Pulmonary artery endothelial cell (primary cell): ENCODE measurements around the gene XIRP2. TPM values are rescaled to one million over a fixed set of nuclear protein-coding genes. Genes with fewer than 3 reads are reported as not detected.
"Not testable (repeated sequence)": the region's sequence is repeated elsewhere in the genome, so short reads cannot be mapped to it uniquely, and the experiment has no call there.

Experiments
- DNase-seq: peaks from one replicate; pipeline ENCODE4 v3.0.0-alpha.2; 2011; ENCODE audit warnings: low read depth, low spot score
- total RNA-seq: library from RNA; depleted of rRNA; stranded (reverse); fragments of >200 nt; gene quantifications from 2 replicates; pipeline ENCODE4 v1.2.3, GENCODE V29; 2014

Gene XIRP2
- total RNA-seq, 1 donor from 2014 or later: not detected

DNA sequence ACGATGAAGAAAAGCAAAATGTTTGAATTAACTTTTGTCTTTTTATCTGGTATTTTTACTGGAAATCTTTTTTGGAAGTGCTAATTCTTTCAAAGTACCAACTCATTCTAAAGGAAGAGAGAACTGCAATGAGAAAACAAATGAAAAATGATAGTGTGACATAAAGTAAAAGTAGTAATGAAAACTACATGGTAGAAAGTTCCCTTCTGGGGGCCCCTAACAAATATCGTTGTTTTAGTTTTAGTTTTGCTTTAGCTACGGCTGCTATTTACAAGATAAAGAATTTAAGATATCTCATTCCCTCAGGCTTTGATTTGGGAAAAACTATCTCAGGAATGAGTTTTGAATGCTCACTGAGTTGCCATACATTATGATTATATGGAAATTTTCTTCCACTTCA is 161.4 kb downstream of the XIRP2 start:
- DNase-seq: no peak

DNA sequence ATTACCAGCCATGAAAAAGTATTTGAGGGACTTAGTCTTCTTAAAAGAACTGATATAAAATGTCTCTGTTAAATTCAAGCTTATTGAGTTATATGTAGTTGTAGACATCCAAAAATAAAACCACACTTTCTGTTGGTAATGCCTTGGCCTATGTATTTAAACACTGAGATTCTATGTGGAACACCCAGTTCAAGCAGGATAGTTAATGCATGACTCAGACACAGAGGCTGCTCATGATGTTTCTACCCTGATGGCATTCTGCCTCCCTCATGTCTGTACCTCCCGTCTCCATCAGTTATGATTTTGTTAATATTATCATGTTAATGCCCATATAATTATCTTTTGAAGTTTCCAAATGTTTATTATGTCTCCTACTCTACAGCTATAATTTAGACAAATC is 164.5 kb downstream of the XIRP2 start:
- no peak for DNase-seq

DNA sequence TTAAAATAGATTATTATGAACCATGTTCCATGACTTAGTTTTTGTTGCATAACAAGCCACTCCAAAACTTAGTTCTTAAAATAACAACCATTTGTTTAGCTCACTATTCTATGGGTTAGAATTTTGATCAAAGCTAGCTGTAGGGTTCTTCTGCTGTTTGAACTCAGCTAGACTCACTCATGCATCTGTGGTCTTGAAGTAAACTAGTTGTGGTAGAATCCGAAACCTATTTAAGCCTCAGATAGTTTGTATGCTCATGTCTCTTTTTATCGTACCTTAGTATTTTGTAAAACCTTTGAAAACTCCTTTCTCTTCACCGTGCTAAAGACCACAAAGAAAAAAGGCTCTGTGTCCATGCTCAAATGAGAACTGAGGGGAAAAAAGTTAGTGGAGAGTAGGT is 166.6 kb downstream of the XIRP2 start:
- DNase-seq: no peak

DNA sequence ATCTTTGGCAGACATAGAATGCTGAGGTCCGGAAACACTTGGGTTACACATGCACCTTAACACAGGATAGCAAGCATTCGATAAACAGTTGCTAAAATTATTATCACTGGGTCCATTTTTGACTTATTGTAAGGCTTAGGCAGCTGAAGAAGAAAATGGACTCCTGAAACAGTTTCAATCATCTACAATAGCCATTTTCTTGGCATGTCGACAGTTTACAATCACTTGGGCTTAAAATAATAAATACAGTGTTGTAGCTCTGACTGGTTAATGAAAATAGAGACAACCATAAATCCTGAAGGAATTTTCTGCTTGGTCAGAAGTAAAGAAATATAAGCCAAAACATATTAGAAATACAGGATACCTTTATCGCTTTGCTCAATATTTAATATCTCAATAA is 169.2 kb downstream of the XIRP2 start:
- no peak for DNase-seq

DNA sequence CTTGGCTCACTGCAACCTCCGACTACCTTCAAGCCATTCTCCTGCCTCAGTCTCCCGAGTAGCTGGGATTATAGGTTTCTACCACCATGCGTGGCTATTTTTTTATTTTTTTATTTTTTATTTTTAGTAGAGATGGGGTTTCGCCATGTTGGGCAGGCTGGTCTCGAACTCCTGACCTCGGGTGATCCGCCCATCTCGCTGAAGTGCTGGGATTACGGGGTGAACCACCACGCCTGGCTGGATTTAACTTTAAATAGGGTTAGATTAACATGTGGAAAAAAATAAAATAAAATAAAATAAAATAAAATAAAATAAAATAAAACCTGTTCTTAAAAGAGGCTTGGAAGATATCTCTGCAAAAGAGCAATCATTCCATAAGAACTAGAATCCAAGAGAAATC is 170.9 kb downstream of the XIRP2 start:
- DNase-seq: no peak

DNA sequence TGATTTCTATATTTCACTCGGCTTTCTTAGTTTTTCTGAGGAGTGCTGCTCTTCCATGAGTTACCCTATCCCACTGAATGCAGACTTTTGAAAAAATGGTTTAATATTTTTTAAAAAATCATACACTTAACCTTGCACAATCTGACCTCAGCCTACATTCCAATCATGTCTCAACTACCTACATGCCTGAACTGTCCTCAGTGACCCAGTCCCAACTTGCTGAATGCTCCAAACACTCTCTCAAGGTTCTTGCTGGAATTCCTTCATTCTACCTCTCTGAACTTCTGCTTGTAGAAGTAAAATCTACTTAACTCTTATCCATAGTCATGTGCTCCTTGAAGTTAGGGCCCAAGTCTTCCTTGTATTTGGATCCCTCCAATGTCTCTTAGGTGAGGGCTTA is 181.6 kb downstream of the XIRP2 start:
- no peak for DNase-seq

DNA sequence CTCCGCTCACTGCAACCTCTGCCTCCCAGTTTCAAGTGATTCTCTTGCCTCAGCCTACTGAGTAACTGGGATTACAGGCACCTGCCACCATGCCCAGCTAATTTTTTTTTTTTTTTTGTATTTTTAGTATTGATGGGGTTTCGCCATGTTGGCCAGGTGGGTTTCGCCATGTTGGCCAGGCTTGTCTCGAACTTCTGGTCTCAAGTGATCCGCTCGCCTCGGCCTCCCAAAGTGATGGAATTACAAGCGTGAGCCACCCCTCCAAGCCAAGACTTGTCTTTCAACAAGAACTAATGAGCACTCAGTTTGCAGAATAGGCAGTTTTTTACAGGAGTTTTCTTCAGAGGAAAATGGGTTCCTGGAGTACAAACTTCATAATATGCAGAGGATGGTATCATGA is 187.4 kb downstream of the XIRP2 start:
- DNase-seq: not testable (repeated sequence)

DNA sequence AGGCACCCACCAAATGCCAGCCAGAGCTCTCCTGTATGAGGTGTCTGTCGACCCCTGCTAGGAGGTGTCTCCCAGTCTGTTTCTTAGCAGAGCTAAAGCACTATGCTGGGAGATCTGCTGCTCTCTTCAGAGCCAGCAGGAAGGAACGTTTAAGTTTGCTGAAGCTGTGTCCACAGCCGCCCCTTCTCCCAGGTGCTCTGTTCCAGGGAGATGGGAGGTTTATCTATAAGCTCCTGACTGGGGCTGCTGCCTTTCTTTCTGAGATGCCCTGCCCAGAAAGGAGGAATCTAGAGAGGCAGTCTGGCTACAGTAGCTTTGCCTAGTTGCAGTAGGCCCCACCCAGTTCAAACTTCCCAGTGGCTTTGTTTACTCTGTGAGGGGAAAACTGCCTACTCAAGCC is 210.7 kb downstream of the XIRP2 start:
- not testable (repeated sequence) for DNase-seq

DNA sequence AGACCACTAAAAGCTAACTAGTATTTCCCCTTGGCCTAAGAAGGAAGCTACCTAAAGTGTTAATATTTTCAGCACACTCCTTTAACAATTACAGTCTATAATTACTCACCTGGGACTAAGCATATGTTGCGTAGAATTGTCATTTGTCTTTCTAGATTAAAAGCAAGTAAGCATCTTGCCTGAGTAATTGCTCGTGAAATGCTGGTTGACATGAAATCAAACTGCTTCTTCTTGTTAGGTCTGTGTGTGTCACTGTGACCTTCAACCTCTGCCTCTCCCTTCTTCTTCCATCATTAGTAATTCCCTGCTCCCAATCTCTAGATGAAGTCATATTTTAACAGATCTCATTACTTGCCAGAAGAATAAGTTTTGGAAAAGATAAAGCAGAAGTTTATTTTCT is 212.2 kb downstream of the XIRP2 start:
- no peak for DNase-seq

DNA sequence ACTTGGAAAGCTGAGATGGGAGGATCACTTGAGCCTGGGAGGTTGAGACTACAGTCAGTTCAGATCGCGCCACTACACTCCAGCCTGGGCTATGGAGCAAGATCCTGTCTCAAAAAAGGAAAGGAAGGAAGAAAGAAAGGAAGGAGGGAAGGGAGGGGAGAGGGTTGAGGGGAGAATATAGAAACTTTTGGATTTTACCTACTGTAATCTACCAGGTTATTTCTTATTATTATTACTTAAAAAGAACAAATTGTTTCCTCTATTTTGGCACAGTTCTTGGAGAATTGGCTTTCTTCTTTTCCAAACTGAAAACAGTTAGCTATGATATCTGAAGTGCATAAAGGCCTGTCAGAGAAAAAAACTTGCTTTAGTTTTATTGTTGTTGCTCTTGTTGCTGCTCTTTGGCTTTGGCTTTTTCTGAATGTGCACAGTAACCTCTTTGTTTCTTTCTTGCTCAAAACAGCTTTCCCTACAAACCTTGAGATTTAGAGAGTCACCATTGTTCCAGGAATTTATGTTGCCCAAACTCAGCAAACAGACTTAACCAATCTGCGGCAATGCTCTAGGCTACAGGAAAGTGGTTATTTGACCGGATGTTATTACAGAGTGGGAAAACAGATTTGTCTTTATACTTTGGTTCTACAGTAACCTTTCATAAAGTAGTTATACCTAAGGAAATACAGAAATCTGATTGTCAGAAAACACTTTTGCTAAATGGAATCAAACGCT is 214.9 kb downstream of the XIRP2 start:
- no peak for DNase-seq

DNA sequence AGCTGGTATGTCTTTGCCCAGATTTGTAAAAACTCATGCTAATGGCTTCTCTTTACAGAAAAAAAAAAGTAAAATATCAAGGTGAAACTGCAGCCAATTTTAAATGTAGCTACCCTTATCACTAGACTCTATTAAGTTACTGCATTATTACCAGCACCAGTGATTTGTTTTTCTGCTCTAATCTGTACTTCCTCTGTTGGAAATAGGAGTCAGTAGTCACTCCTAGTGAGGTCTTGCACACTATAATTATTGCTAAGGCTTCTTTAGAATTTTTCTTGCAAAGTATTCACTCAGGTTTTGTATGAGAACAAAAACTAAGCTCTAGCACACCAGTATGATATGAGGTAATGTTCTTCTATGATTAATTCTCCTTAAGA is 215.5 kb downstream of the XIRP2 start:
- DNase-seq: no peak

DNA sequence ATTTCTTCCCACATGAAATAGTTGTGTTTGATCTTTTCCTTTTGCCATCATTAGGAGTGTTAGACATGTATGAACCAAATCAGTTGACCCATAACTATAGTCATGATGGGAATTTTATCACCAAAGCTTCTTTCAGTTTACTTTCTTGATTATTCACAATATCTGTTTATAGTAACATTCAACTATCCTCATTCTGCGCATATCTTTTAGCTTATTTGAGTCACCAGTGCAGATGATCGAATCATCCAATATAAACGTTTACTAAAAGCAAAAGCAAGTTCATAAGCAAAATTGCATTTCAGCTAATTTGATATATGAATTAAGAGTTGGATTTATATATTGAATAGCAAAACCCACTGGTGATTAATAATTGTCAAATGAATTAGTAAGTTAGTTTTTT is 216.4 kb downstream of the XIRP2 start:
- DNase-seq: no peak

DNA sequence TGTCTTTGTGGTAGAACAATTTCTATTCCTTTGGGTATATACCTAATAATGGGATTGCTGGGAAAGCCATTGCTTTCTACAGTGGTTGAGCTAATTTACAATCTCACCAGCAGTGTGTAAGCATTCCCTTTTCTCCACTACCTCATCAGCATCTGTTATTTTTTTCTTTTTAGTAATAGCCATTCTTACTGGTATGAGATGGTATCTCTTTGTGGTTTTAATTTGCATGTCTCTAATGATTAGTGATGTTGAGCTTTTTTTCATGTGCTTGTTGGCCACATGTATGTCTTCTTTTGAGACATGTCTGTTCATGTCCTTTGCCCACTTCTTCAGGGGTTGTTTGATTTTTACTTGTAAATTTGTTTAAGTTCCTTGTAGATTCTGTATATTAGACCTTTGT is 221.4 kb downstream of the XIRP2 start:
- DNase-seq: not testable (repeated sequence)

DNA sequence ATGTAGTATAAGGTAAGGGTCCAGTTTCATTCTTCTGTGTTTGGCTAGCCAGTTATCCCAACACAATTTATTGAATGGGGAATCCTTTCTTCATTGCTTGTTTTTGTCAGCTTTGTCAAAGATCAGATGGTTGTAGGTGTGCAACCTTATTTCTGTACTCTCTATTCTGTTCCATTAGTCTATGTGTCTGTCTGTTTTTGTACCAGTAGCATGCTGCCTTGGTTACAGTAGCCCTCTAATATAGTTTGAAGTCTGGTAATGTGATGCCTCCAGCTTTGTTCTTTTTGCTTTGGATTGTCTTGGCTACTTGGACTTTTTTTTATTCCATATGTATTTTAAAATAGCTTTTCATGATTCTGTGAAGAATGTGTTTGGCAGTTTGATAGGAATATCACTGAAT is 222.1 kb downstream of the XIRP2 start:
- no peak for DNase-seq

DNA sequence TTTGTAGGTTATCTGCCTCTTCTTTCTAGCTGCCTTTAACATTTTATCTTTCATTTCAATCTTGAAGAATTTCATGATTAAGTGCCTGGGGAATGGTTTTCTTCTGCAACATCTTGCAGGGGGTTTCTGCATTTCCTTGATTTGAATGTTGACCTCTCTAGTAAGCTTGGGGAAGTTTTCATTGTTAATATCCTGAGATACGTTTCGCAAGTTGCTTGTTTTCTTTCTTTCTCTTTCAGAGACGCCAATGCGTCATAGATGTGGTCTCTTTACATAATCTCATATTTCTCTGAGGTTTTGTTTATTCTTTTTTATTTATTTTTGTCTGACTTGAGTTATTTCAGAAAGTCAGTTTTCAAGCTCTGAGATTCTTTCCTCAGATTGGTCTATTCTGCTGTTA is 225.7 kb downstream of the XIRP2 start:
- DNase-seq: no peak

DNA sequence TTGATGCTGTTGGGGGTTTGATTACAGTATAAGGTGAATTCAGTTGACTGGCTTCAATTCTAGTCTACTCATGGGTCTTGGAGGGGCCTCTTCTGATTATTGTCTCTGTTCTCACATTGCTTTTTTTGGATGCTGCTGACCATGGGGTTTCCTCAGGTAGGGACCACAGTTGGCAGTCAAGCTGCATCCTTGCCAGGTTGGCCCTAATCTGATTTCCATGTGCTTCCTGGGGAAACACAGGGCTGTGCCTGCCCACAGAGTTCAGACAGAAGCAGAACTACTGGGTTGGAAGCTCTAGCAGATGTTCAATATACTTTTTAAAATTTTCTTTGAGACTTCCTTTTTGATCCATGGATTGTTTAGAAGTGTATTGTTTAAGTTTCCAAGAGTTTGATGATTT is 227.3 kb downstream of the XIRP2 start:
- DNase-seq: no peak

DNA sequence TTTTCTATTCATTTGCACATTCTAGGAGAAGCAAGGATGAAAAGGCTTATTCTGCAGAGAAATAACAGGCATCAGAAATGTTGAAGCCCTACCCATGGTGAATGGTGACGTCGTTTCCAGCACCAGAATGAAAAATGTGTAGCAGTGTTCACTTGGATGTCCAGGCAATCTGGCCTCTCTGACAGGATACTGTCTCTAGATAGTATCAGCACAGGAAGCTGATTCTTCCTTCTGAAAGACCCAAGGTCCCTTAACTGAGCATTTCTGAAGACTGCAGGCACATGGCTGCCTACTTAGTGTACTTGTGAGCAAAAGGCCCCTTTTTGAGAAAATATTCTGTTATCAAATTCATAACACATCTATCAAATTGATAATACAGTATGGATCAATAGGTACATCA is 234.1 kb downstream of the XIRP2 start:
- DNase-seq: no peak

DNA sequence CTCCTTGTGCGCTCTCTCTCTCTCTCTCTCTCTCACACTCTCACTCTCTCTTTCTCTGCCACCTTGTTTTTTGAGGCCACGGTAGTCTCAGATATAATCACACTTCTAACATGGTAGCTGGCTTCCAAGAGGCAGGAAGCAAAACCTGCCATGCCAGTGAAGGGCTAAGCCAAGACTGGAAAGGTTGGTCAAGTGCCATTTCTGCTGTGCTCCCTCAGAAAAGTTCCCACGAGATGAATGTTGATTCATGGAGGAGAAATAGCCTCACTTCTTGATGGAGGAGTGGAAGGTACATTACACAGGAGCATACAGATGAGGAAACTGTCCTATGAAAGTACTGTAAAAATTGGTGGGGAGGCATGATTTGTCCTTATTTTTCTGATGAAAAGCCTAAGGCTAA is 237.9 kb downstream of the XIRP2 start:
- no peak for DNase-seq

DNA sequence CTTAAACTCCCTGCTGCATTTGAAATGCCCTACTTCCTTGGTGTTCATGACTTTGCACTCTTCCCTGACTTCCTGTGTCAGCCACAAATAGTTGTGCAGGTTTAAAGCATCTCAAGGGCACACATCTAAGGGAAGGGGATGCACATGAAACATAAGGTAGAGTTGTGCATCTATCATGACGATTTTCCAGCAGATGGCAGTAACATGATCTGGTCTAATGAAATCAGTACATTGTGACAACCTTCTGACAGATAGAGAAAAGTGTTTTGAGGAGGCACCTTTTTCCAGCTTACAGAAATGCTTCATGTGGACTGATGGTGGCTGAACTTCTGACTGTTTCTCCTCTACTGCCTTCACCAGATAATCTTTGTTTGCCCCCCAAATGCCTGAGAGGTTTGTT is 238.9 kb downstream of the XIRP2 start:
- no peak for DNase-seq

DNA sequence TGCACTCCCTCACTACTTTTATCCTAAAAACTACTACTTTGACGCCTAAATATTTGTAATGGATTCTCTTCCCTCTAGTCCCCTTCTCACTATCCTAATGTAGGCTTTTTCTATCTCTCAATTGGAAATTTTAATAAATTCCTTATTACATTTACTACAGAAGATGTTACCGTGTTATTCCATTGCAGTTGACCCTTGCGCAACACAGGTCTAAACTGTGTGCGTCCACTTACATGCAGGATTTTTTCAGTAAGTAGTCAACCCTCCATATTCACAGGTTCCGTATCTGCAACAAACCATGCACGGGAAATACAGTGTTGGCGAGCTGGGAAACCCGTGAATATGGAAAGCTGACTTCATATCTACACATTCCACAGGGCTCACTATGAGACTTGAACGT is 239.8 kb downstream of the XIRP2 start:
- no peak for DNase-seq

DNA sequence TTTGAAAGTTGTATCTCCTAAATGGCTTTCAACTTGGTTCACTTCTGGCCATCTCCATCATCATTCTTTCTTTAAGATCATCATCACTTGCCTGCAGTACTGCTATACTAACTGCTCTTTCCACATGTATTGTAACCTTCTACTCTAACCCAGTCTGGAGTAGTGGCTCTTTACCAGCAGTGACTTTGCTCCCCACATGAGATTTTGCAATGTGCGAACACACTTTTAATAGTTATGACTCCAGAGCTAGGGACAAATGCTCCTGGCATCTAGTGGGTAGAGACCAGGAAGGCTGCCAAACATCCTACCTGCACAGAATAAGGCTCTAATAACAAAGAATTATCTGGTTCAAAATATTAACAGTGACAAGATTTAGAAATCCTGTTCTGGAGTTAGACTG is 243.8 kb downstream of the XIRP2 start:
- no peak for DNase-seq

DNA sequence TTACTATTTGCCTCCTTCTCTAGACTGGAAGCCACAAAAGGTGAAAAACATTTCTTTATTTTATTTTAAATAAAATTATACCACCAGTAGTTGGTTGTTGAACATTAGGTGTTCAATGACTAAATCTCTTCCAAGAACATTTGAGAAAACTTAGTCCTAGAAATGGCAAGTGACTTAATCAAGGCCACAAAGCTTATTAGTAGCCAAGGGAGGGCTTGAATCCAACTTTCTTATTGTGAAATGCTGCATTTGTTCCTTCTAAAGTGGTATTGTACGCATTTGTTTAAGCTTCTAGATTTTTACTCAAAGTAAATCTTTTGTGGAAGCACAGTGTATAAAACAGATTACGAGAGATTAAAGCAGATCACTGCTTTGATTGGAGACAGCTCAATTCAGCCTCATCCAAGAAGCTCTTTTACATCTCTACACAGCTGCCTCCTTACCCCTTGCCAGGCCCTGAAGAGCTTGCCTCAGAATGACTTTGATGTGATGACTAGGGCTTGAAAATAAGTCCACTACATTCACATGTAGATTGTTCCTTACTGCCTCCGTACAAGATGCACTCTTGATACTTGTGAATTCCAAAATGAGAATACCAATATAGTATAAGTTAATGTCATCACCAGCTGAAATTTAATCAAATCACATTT is 244.8 kb downstream of the XIRP2 start:
- DNase-seq: no peak

DNA sequence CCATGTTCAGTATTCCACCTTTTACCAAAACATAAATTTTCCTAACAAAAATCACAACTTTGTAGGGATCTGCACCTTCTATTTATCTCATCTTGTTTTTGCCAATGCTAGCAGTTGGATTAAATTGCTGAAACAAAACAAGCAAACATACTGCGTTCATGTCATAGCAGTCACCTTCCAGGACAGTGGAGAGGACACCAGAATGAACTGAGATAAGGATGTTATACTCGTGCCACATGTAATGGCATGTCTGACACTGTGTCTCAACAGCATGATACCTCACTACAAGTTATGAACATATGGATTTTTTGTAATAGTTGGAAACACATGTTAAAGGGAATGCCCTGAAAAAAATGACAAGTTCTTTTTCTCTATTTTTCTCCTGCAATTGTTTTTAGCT is 245.3 kb downstream of the XIRP2 start:
- no peak for DNase-seq
